Measurements from ENCODE around the gene AKT1. TPM values are rescaled to one million over a fixed set of nuclear protein-coding genes. Genes with fewer than 3 reads are reported as not detected.

The AKT1 gene
- 133 TPM for total RNA-seq (ENCODE audit: unreplicated experiment)
- long read RNA-seq, partial matches to known transcripts = 6 of 13 reads
- long read RNA-seq, other reads (novel, unspliced or antisense) = 2 of 13 reads

GRCh38 chr14:104794993-104795780, at the start of gene AKT1:
Gene AKT1, minus strand, starts transcription at chr14:104795748. Its CDS starts 3,105 bp downstream, at chr14:104792643.
- H3K9me3 Mint-ChIP-seq (ENCODE audit: unreplicated experiment) = no peaks in the 10 kb centered on the region
- H3K27me3 Mint-ChIP-seq (ENCODE audit: unreplicated experiment) = peaks cover 32% of the 10 kb centered on the region
- peaks cover 9% of the 10 kb centered on the region for H3K36me3 Mint-ChIP-seq (ENCODE audit: low read depth, unreplicated experiment)
- no peak for TF ChIP-seq CTCF (IDR thresholded peaks at IDR 0.05; ENCODE audit: unreplicated experiment)
- peaks cover 31% of the 10 kb centered on the region for H3K4me1 Mint-ChIP-seq (ENCODE audit: unreplicated experiment)
- H3K27ac Mint-ChIP-seq (ENCODE audit: unreplicated experiment) = peak within 1 kb of the TSS; percentile 86
- H3K4me3 Mint-ChIP-seq (ENCODE audit: unreplicated experiment) = peak within 1 kb of the TSS; percentile 93
- no peak for DNase-seq (ENCODE audit: low spot score)

- H3K4me3 Mint-ChIP-seq (ENCODE audit: unreplicated experiment) = no peak overlapping the region
- DNase-seq (ENCODE audit: low spot score) = no peak
- no peaks in the 10 kb centered on the region for H3K27me3 Mint-ChIP-seq (ENCODE audit: unreplicated experiment)
- TF ChIP-seq CTCF (IDR thresholded peaks at IDR 0.05; ENCODE audit: unreplicated experiment) = no peak
- H3K36me3 Mint-ChIP-seq (ENCODE audit: low read depth, unreplicated experiment) = no peaks in the 10 kb centered on the region
- H3K27ac Mint-ChIP-seq (ENCODE audit: unreplicated experiment) = no peak overlapping the region
- H3K9me3 Mint-ChIP-seq (ENCODE audit: unreplicated experiment) = no peaks in the 10 kb centered on the region
- no peaks in the 10 kb centered on the region for H3K4me1 Mint-ChIP-seq (ENCODE audit: unreplicated experiment)
Measured at GRCh38 chr14:104845033-104845666, 49.6 kb upstream of the AKT1 start.

GRCh38 chr14:104844306-104845032, 48.9 kb upstream of the AKT1 start:
- no peaks in the 10 kb centered on the region for H3K36me3 Mint-ChIP-seq (ENCODE audit: low read depth, unreplicated experiment)
- no peak for DNase-seq (ENCODE audit: low spot score)
- no peaks in the 10 kb centered on the region for H3K4me1 Mint-ChIP-seq (ENCODE audit: unreplicated experiment)
- peaks cover 2% of the 10 kb centered on the region for H3K27me3 Mint-ChIP-seq (ENCODE audit: unreplicated experiment)
- no peaks in the 10 kb centered on the region for H3K9me3 Mint-ChIP-seq (ENCODE audit: unreplicated experiment)
- peak overlapping the region; percentile 67 for H3K27ac Mint-ChIP-seq (ENCODE audit: unreplicated experiment)
- TF ChIP-seq CTCF (IDR thresholded peaks at IDR 0.05; ENCODE audit: unreplicated experiment) = no peak
- peak overlapping the region; percentile 42 for H3K4me3 Mint-ChIP-seq (ENCODE audit: unreplicated experiment)

- peaks cover 2% of the 10 kb centered on the region for H3K27me3 Mint-ChIP-seq (ENCODE audit: unreplicated experiment)
- H3K36me3 Mint-ChIP-seq (ENCODE audit: low read depth, unreplicated experiment) = no peaks in the 10 kb centered on the region
- no peaks in the 10 kb centered on the region for H3K9me3 Mint-ChIP-seq (ENCODE audit: unreplicated experiment)
- DNase-seq (ENCODE audit: low spot score) = peak; percentile 49
- H3K4me3 Mint-ChIP-seq (ENCODE audit: unreplicated experiment) = peak overlapping the region; percentile 56
- H3K27ac Mint-ChIP-seq (ENCODE audit: unreplicated experiment) = peak overlapping the region; percentile 67
- TF ChIP-seq CTCF (IDR thresholded peaks at IDR 0.05; ENCODE audit: unreplicated experiment) = no peak
- H3K4me1 Mint-ChIP-seq (ENCODE audit: unreplicated experiment) = no peaks in the 10 kb centered on the region
Measured at GRCh38 chr14:104843442-104844305, 48.1 kb upstream of the AKT1 start.

Data from endothelial cell (in vitro differentiated cells).